SH-SY5Y (cell line): ENCODE results near the gene HIVEP2.

Source experiments
- GATA2 ChIP-seq: IDR thresholded peaks from 2 replicates; pipeline ENCODE4 v1.6.1; 2011; ENCODE audit warnings: mild to moderate bottlenecking, low read depth, low read length
- GATA3 ChIP-seq: IDR thresholded peaks from 2 replicates; pipeline ENCODE4 v1.6.1; 2011; ENCODE audit warnings: low read depth, mild to moderate bottlenecking, low read length, moderate library complexity

- TF ChIP-seq GATA2, result no peak
- no peak for TF ChIP-seq GATA3
Observed at GRCh38 chr6:142867988-142868812, 76.8 kb downstream of the HIVEP2 start.
